H1 (cell line): Measurements from ENCODE around the gene MT1B. TPM values are rescaled to one million over a fixed set of nuclear protein-coding genes. Genes with fewer than 3 reads are reported as not detected.
A peak's percentile ranks its signal among the peaks of the same experiment; 100 is the strongest.

ENCODE experiments used
- CTCF ChIA-PET: fragments of 300-600 bp; sonication (Branson Sonifier 250); formaldehyde crosslinking; loops from one replicate; lab custom pipeline; 2021; ENCODE audit not compliant: partially characterized antibody; lab: Charles Lee
- POLR2A ChIA-PET: fragments of 300-600 bp; sonication (Branson Sonifier 250); formaldehyde crosslinking; loops from one replicate; lab custom pipeline; 2021; ENCODE audit warnings: inconsistent platforms; ENCODE audit not compliant: partially characterized antibody; lab: Charles Lee
- DNase-seq, 2 experiments: peaks; one replicate each; pipeline versions ENCODE4 v3.0.0 to v3.0.0-alpha.2; 2010 to 2022; ENCODE audit warnings: low spot score in 2 of 2, low read depth in 1 of 2, mixed read lengths in 1 of 2
- FAIRE-seq: peaks from 2 replicates; lab custom pipeline; 2011; peaks lifted over from hg19 to GRCh38; lab: Jason Lieb, UNC
- H2AFZ ChIP-seq: 2 replicates; pipeline ENCODE4 v1.8.1; 2012; ENCODE audit warnings: low read length, inconsistent platforms
- H2AK5ac ChIP-seq: 2 replicates; pipeline ENCODE4 v1.6.1; 2013; ENCODE audit warnings: low read depth, low read length
- H2BK120ac ChIP-seq: replicated peaks from 2 replicates; pipeline ENCODE3; 2013; ENCODE audit warnings: low read depth, low read length, inconsistent platforms
- H2BK12ac ChIP-seq: 2 replicates; pipeline ENCODE4 v1.6.1; 2013; ENCODE audit warnings: low read depth, low read length
- H2BK15ac ChIP-seq: 2 replicates; pipeline ENCODE4 v1.6.1; 2013; ENCODE audit warnings: low read length
- H2BK20ac ChIP-seq: 2 replicates; pipeline ENCODE4 v1.6.1; 2013; ENCODE audit warnings: low read length
- H2BK5ac ChIP-seq: 2 replicates; pipeline ENCODE4 v1.6.1; 2013; ENCODE audit warnings: low read depth, low read length
- H3K14ac ChIP-seq: 2 replicates; pipeline ENCODE4 v1.6.1; 2013; ENCODE audit warnings: inconsistent platforms; ENCODE audit not compliant: insufficient read length
- H3K18ac ChIP-seq: 2 replicates; pipeline ENCODE4 v1.6.1; 2013; ENCODE audit warnings: low read length; ENCODE audit errors: extremely low read depth
- H3K23ac ChIP-seq: 2 replicates; pipeline ENCODE4 v1.6.1; 2013; ENCODE audit warnings: inconsistent platforms; ENCODE audit not compliant: insufficient read length
- H3K23me2 ChIP-seq: 2 replicates; pipeline ENCODE4 v1.6.1; 2013; ENCODE audit warnings: low read depth, low read length
- H3K27ac ChIP-seq: 2 replicates; pipeline ENCODE4 v1.6.1; 2011; ENCODE audit warnings: low read depth, low read length, inconsistent platforms
- H3K27me3 ChIP-seq, 4 experiments: replicated peaks in 1 of 4; 1 replicate in 1 of 4; 2 replicates in 3 of 4; pipeline versions ENCODE4 v1.6.1 to v1.8.1; 2011 to 2013; ENCODE audit warnings: low read length in 3 of 4, mild to moderate bottlenecking in 3 of 4, inconsistent platforms in 2 of 4, mixed read lengths in 2 of 4, moderate library complexity in 1 of 4; ENCODE audit not compliant: control insufficient read depth in 3 of 4, insufficient read depth in 3 of 4; ENCODE audit errors: extremely low read depth in 1 of 4
- H3K36me3 ChIP-seq, 4 experiments: 2 replicates each; pipeline versions ENCODE4 v1.6.1 to v1.8.1; 2011 to 2013; ENCODE audit warnings: mild to moderate bottlenecking in 4 of 4, low read length in 3 of 4, moderate library complexity in 2 of 4, control low read depth in 1 of 4, inconsistent platforms in 1 of 4; ENCODE audit not compliant: insufficient read depth in 4 of 4, control insufficient read depth in 2 of 4
- H3K4ac ChIP-seq: replicated peaks from 2 replicates; pipeline ENCODE3; 2013; ENCODE audit warnings: low read length, low read depth, mixed read lengths, inconsistent platforms; ENCODE audit not compliant: insufficient read length
- H3K4me1 ChIP-seq, 4 experiments: replicated peaks in 1 of 4; 1 replicate in 1 of 4; 2 replicates in 3 of 4; pipeline versions ENCODE4 v1.6.1 to v1.8.1; 2011 to 2013; ENCODE audit warnings: low read length in 3 of 4, inconsistent platforms in 2 of 4, mixed read lengths in 1 of 4; ENCODE audit not compliant: insufficient read depth in 4 of 4, control insufficient read depth in 3 of 4
- H3K4me2 ChIP-seq, 2 experiments: 2 replicates each; pipeline versions ENCODE4 v1.6.1 to v1.8.1; 2011 to 2013; ENCODE audit warnings: low read depth in 2 of 2, low read length in 2 of 2, control low read depth in 1 of 2, inconsistent platforms in 1 of 2, mild to moderate bottlenecking in 1 of 2; ENCODE audit not compliant: insufficient read depth in 1 of 2
- H3K4me3 ChIP-seq, 4 experiments: fragments of 200-600, 300-600 bp in 1 of 4; sonication (generic), shearing (Covaris generic), sonication (Bioruptor Twin) in 1 of 4; 2 replicates each; pipeline versions ENCODE4 v1.5.1 to v1.8.1; 2011 to 2016; ENCODE audit warnings: low read length in 4 of 4, low read depth in 3 of 4, control low read depth in 2 of 4, inconsistent platforms in 2 of 4, mild to moderate bottlenecking in 2 of 4, mixed read lengths in 1 of 4, moderate library complexity in 1 of 4; ENCODE audit not compliant: insufficient read depth in 2 of 4; ENCODE audit errors: extremely low read depth in 1 of 4
- H3K56ac ChIP-seq: replicated peaks from 2 replicates; pipeline ENCODE3; 2013; ENCODE audit warnings: low read depth, mild to moderate bottlenecking, mixed read lengths, low read length, inconsistent platforms; ENCODE audit not compliant: insufficient read length
- H3K79me1 ChIP-seq: 2 replicates; pipeline ENCODE4 v1.6.1; 2013; ENCODE audit warnings: low read depth, low read length, control low read depth
- H3K79me2 ChIP-seq, 2 experiments: 2 replicates each; pipeline versions ENCODE4 v1.6.1 to v1.8.1; 2012 to 2013; ENCODE audit warnings: low read length in 2 of 2, mild to moderate bottlenecking in 2 of 2, inconsistent platforms in 1 of 2; ENCODE audit not compliant: insufficient read depth in 2 of 2, control insufficient read depth in 1 of 2
- H3K9ac ChIP-seq, 4 experiments: replicated peaks in 1 of 4; 1 replicate in 1 of 4; 2 replicates in 3 of 4; pipeline versions ENCODE4 v1.6.1 to v1.8.1; 2011 to 2013; ENCODE audit warnings: low read depth in 3 of 4, low read length in 3 of 4, control low read depth in 2 of 4, mild to moderate bottlenecking in 2 of 4, moderate library complexity in 2 of 4, inconsistent platforms in 1 of 4; ENCODE audit errors: extremely low read depth in 1 of 4
- H3K9me3 ChIP-seq, 2 experiments: 2 replicates each; pipeline versions ENCODE4 v1.6.1 to v1.8.1; 2012 to 2013; ENCODE audit warnings: mild to moderate bottlenecking in 2 of 2, moderate library complexity in 2 of 2, control low read depth in 1 of 2, inconsistent platforms in 1 of 2, low read depth in 1 of 2, low read length in 1 of 2, mixed read lengths in 1 of 2; ENCODE audit not compliant: insufficient read depth in 2 of 2
- H4K20me1 ChIP-seq, 2 experiments: replicated peaks in 1 of 2; 2 replicates each; pipeline versions ENCODE3 to v1.8.1; 2011 to 2013; ENCODE audit warnings: inconsistent platforms in 2 of 2, low read length in 2 of 2, mild to moderate bottlenecking in 1 of 2; ENCODE audit not compliant: insufficient read depth in 2 of 2, control insufficient read depth in 1 of 2
- H4K5ac ChIP-seq: 2 replicates; pipeline ENCODE4 v1.6.1; 2013; ENCODE audit warnings: low read length, low read depth, mixed read lengths, inconsistent platforms; ENCODE audit not compliant: insufficient read length
- H4K8ac ChIP-seq: 2 replicates; pipeline ENCODE4 v1.8.0; 2013; ENCODE audit warnings: mild to moderate bottlenecking, moderate library complexity, low read length, inconsistent platforms; ENCODE audit not compliant: insufficient read depth; ENCODE audit errors: extremely low read depth
- H4K91ac ChIP-seq: replicated peaks from 2 replicates; pipeline ENCODE3; 2013; ENCODE audit warnings: low read length, mixed read lengths, inconsistent platforms; ENCODE audit not compliant: insufficient read length
- CTCF ChIP-seq, 3 experiments: IDR thresholded peaks; 1 replicate in 2 of 3; 2 replicates in 1 of 3; pipeline versions ENCODE4 v1.5.1 to v1.6.1; 2011; ENCODE audit warnings: low read length in 3 of 3, mild to moderate bottlenecking in 3 of 3, inconsistent platforms in 2 of 3, low read depth in 1 of 3, moderate library complexity in 1 of 3; ENCODE audit not compliant: insufficient read depth in 1 of 3; ENCODE audit errors: control extremely low read depth in 1 of 3
- RAD21 ChIP-seq, 2 experiments: IDR thresholded peaks in 1 of 2; conservative IDR thresholded peaks in 1 of 2; 2 replicates each; pipeline ENCODE4 v1.6.1; 2011; ENCODE audit warnings: low read depth in 2 of 2, low read length in 2 of 2, improper control_type of control experiment in 1 of 2, inconsistent platforms in 1 of 2, mild to moderate bottlenecking in 1 of 2, moderate library complexity in 1 of 2
- SP4 ChIP-seq: IDR thresholded peaks from 2 replicates; pipeline ENCODE4 v1.6.1; 2012; ENCODE audit warnings: low read length, inconsistent platforms
- WGBS, 2 experiments: shearing (Covaris generic) in 1 of 2; methylation state at CpG; one replicate each; pipeline versions ENCODE4 v1.1.6 to v1.1.7; 2013 to 2015; ENCODE audit warnings: low lambda C conversion rate in 2 of 2, mixed read lengths in 2 of 2, inconsistent platforms in 1 of 2, low coverage in 1 of 2, missing lambda C conversion rate in 1 of 2; ENCODE audit not compliant: insufficient replicate concordance in 2 of 2, insufficient coverage in 1 of 2, insufficient read length in 1 of 2; ENCODE audit errors: extremely low coverage in 1 of 2, missing lambda C conversion rate in 1 of 2; 5-methylcytosine and 5-hydroxymethylcytosine counted together
- polyA plus RNA-seq, 7 experiments: library from polyadenylated mRNA; depleted of rRNA in 3 of 7; stranded (reverse) in 5 of 7; unstranded in 2 of 7; fragments of >200 nt in 5 of 7; fragments of 200-250 nt in 2 of 7; gene quantifications; 1 replicate in 5 of 7; 2 replicates in 1 of 7; 4 replicates in 1 of 7; pipeline versions ENCODE4 v1.2.1 to v1.2.3, GENCODE V29; 2011 to 2013; ENCODE audit warnings: missing spikeins in 2 of 7, mixed read lengths in 2 of 7
- total RNA-seq: library from RNA; stranded (reverse); fragmentation: NEBNext Ultra II Directional; extraction: Animal tissue kit (Norgen Biotek cat#: 25700); gene quantifications from 2 replicates; pipeline ENCODE4 v1.2.1, GENCODE V29; 2021

Gene MT1B
- total and polyA plus RNA-seq, 2 of the 8 experiments (the other 6 are each of a cell fraction or from before 2014, with no cell fraction given): not detected

DNA sequence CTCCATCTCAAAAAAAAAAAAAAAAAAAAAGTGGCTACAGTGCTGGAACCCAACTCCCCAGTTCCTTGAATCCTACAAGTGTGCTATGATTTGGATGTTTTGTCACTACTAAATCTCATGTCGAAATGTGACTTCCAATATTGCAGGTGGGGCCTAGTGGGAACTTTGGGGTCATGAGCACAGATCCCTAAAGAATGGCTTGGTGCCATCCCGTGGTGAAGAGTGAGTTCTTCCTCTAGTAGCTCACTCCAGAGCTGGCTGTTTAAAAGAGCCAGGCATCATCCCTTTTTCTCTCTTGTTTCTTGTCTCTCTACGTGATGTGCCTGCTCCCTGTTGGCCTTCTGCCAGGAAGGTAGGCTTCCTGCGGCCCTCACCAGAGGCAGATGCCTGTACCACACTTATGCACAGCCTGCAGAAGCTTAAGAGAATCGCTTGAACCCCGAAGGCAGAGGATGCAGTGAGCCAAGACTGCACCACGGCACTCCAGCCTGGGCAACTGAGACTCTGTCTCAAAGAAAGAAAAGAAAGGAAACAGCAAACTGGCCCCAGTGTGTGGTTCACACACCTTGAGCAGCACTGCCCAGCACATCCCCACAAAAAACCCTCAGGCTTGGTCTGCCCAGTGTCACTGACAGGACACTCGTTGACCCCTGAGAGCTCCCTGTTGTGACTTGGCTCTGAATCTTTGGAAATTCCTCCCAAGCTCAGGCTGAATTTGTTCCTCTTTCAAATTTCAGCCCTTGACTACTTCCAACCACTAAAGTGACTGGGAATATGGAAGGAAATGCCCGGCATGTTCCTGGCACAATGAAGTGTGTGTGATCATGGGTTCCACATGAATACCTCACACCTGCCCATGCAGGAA lies 23.0 kb upstream of the MT1B start:
- no peak overlapping the region for H2BK15ac ChIP-seq
- peak in 1 of 2 experiments; percentile 16; a peak in 1 of 4 replicates for TF ChIP-seq RAD21 (IDR thresholded peaks at IDR 0.05 in 1 of 2, conservative IDR thresholded peaks at IDR 0.05 in 1 of 2; ENCODE audit: low read depth in 2 of 2, low read length in 2 of 2)
- peak in 1 of 3 experiments; percentile 11; a peak in 1 of 4 replicates for TF ChIP-seq CTCF (IDR thresholded peaks at IDR 0.05; ENCODE audit: control extremely low read depth in 1 of 3, insufficient read depth in 1 of 3, low read depth in 1 of 3, low read length in 3 of 3)
- TF ChIP-seq SP4: no peak
- no peak overlapping the region for H3K4me2 ChIP-seq
- 72% methylated on average over 9 of the region's 9 CpGs; no CpG with 5 or more reads in 1 of the 2 experiments for WGBS, 2 experiments
- no peaks in the 10 kb centered on the region for H3K79me2 ChIP-seq
- H3K27me3 ChIP-seq: peaks cover 83 to 96% (median 95%) of the 10 kb centered on the region in 4 experiments
- CTCF ChIA-PET: interaction anchor here (0.7 to 3.2 kb wide), 8 partner anchors 11 to 115 kb away, joined by 3 to 13 read pairs (median 4); partner anchors contain the start of gene MT1G
- H3K27ac ChIP-seq: no peak overlapping the region
- no peak overlapping the region for H2AK5ac ChIP-seq
- H3K18ac ChIP-seq: no peak overlapping the region
- peaks cover 0 to 18% (median 13%) of the 10 kb centered on the region in 4 experiments; a peak in 6 of 7 replicates for H3K4me1 ChIP-seq
- no peak overlapping the region for H3K56ac ChIP-seq
- no peak overlapping the region for H3K4me3 ChIP-seq
- no peak overlapping the region for H2AFZ ChIP-seq
- H3K79me1 ChIP-seq: no peaks in the 10 kb centered on the region
- H3K14ac ChIP-seq: no peak overlapping the region
- POLR2A ChIA-PET: interaction anchor here (0.7 to 1.8 kb wide), 7 partner anchors 9 to 47 kb away, joined by 3 to 6 read pairs (median 3); partner anchors contain the start of genes MT1H and MT2A
- 0 out of 2 replicates have a peak overlapping the region, but pooled peaks have one; percentile 44 for H2BK12ac ChIP-seq
- no peak for FAIRE-seq
- H3K23me2 ChIP-seq: peaks cover 9% of the 10 kb centered on the region; the same call in 1 of the 2 replicates
- H2BK120ac ChIP-seq: no peak overlapping the region
- H2BK5ac ChIP-seq: no peak overlapping the region
- no peak overlapping the region; the same call in 1 of the 2 replicates for H4K8ac ChIP-seq
- peaks cover 6 to 19% of the 10 kb centered on the region in 2 experiments for H4K20me1 ChIP-seq
- no peak for DNase-seq
- no peaks in the 10 kb centered on the region for H3K9me3 ChIP-seq
- no peak overlapping the region for H4K91ac ChIP-seq
- no peaks in the 10 kb centered on the region for H3K36me3 ChIP-seq
- no peak overlapping the region for H2BK20ac ChIP-seq
- H3K23ac ChIP-seq: no peak overlapping the region
- H3K9ac ChIP-seq: no peak overlapping the region
- no peak overlapping the region for H3K4ac ChIP-seq
- no peak overlapping the region for H4K5ac ChIP-seq
